RWPE2 (cell line): ENCODE measurements around the gene PPFIA4.

Experiments
- ATAC-seq: fragments of 200-7000 bp; cut with Tn5 transposase; 3 replicates; pipeline ENCODE4 v1.9.1; 2021; ENCODE audit warnings: low read depth
- DNase-seq: peaks from one replicate; pipeline ENCODE4 v3.0.0-alpha.2; 2020; ENCODE audit warnings: low spot score
- H3K27ac ChIP-seq: fragments of 450-650 bp; 2 replicates; pipeline ENCODE4 v1.5.1; 2017; ENCODE audit warnings: mild to moderate bottlenecking; ENCODE audit not compliant: poor library complexity, severe bottlenecking
- H3K27me3 ChIP-seq: fragments of 250-450 bp; sonication (Bioruptor Pico); 2 replicates; pipeline ENCODE4 v1.5.1; 2021; ENCODE audit warnings: mild to moderate bottlenecking, moderate library complexity; ENCODE audit not compliant: insufficient read depth, poor library complexity, severe bottlenecking
- H3K36me3 ChIP-seq: fragments of 250-450 bp; sonication (Bioruptor Pico); 2 replicates; pipeline ENCODE4 v1.5.1; 2020; ENCODE audit warnings: low read depth, mild to moderate bottlenecking, moderate library complexity
- H3K4me1 ChIP-seq: fragments of 250-450 bp; sonication (Bioruptor Pico); 2 replicates; pipeline ENCODE4 v1.5.1; 2021; ENCODE audit warnings: mild to moderate bottlenecking, moderate library complexity; ENCODE audit not compliant: insufficient read depth, poor library complexity, severe bottlenecking
- H3K4me3 ChIP-seq: fragments of 250-450 bp; sonication (Bioruptor Pico); 2 replicates; pipeline ENCODE4 v1.5.1; 2021; ENCODE audit warnings: mild to moderate bottlenecking, moderate library complexity; ENCODE audit not compliant: severe bottlenecking
- H3K9me3 ChIP-seq: fragments of 250-450 bp; sonication (Bioruptor Pico); 2 replicates; pipeline ENCODE4 v1.5.1; 2021; ENCODE audit warnings: mild to moderate bottlenecking, moderate library complexity; ENCODE audit not compliant: severe bottlenecking
- CTCF ChIP-seq: fragments of 450-650 bp; IDR thresholded peaks from one replicate; pipeline ENCODE4 v1.5.1; 2017; ENCODE audit warnings: mild to moderate bottlenecking, moderate library complexity; ENCODE audit not compliant: poor library complexity, severe bottlenecking

PPFIA4 gene

DNA sequence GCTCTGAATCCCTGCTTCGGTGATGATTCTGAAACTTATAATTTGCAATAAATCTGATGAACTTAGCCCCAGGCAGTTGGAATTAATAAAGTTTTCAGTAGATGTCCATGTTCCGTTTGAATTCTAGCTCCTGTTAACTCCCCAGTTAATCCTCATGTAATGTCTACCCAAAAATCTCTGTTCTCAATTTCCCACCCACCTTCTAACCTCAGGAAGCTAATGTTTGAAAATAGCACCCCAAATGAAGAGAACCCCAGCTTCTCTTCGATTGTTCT is 55.9 kb downstream of the PPFIA4 start:
- no peak for ATAC-seq
- TF ChIP-seq CTCF, result no peak
- no peaks in the 10 kb centered on the region for H3K9me3 ChIP-seq
- H3K4me1 ChIP-seq, result no peaks in the 10 kb centered on the region
- no peak overlapping the region for H3K4me3 ChIP-seq
- H3K27me3 ChIP-seq, result no peaks in the 10 kb centered on the region
- H3K27ac ChIP-seq, result no peak overlapping the region
- H3K36me3 ChIP-seq, result no peaks in the 10 kb centered on the region
- no peak for DNase-seq

GRCh38 chr1:203082571-203083462 is 56.5 kb downstream of the PPFIA4 start:
- no peak overlapping the region for H3K27ac ChIP-seq
- H3K27me3 ChIP-seq, result no peaks in the 10 kb centered on the region
- H3K4me3 ChIP-seq, result no peak overlapping the region
- no peak for ATAC-seq
- no peaks in the 10 kb centered on the region for H3K4me1 ChIP-seq
- DNase-seq, result no peak
- no peaks in the 10 kb centered on the region for H3K36me3 ChIP-seq
- TF ChIP-seq CTCF, result no peak
- H3K9me3 ChIP-seq, result no peaks in the 10 kb centered on the region

- ATAC-seq, result no peak
- H3K27ac ChIP-seq, result no peak overlapping the region
These were observed 57.2 kb downstream of the PPFIA4 start for GRCh38 chr1:203083463-203083921.

GRCh38 chr1:203084588-203085527 is 58.6 kb downstream of the PPFIA4 start:
- no peak for TF ChIP-seq CTCF
- Histone ChIP-seq H3K27ac (no peak overlapping the region), H3K36me3 (no peaks in the 10 kb centered on the region), H3K27me3 (no peaks in the 10 kb centered on the region), H3K9me3 (no peaks in the 10 kb centered on the region), H3K4me3 (no peak overlapping the region), H3K4me1 (no peaks in the 10 kb centered on the region)
- DNase-seq, result no peak
- peak; percentile 23; the same call in 1 of the 3 replicates for ATAC-seq

More at GRCh38 chr1:203083463-203083921, 57.2 kb downstream of the PPFIA4 start:
- Histone ChIP-seq H3K4me1 (no peaks in the 10 kb centered on the region), H3K36me3 (no peaks in the 10 kb centered on the region), H3K27me3 (no peaks in the 10 kb centered on the region), H3K4me3 (no peak overlapping the region), H3K9me3 (no peaks in the 10 kb centered on the region)
- DNase-seq, result no peak
- no peak for TF ChIP-seq CTCF
